IMR-90 (cell line): Measurements from ENCODE around the gene ANGPTL5. TPM values are rescaled to one million over a fixed set of nuclear protein-coding genes. Genes with fewer than 3 reads are reported as not detected.

Experiments used
- ATAC-seq: fragments of 200-7000 bp; cut with Tn5 transposase; 2 replicates; pipeline ENCODE4 v1.9.1; 2020; ENCODE audit warnings: low read depth, mild to moderate bottlenecking, moderate library complexity
- BruUV-seq: library from RNA; stranded (reverse); fragments of 400-500 nt; replicated peaks from 2 replicates; lab custom pipeline; 2021; lab: Mats Ljungman, UMichigan
- CTCF ChIA-PET: fragments of 300-600 bp; formaldehyde crosslinking; extraction: SDS; loops from one replicate; lab custom pipeline; 2021; ENCODE audit warnings: antibody characterized with exemption; lab: Yijun Ruan, JAX
- POLR2A ChIA-PET: fragments of 300-600 bp; sonication (Branson Sonifier 250); formaldehyde crosslinking; loops from one replicate; lab custom pipeline; 2022; ENCODE audit warnings: antibody characterized with exemption; ENCODE audit not compliant: unreplicated experiment; lab: Charles Lee
- DNase-seq: peaks from one replicate; pipeline ENCODE4 v3.0.0; 2013
- H2AFZ ChIP-seq: replicated peaks from 2 replicates; pipeline ENCODE3; 2013; ENCODE audit warnings: low read length, mild to moderate bottlenecking; ENCODE audit not compliant: poor library complexity
- H2AK5ac ChIP-seq: 2 replicates; pipeline ENCODE4 v1.6.1; 2013; ENCODE audit warnings: low read depth, low read length, inconsistent platforms
- H2AK9ac ChIP-seq: replicated peaks from 2 replicates; pipeline ENCODE3; 2013; ENCODE audit warnings: mild to moderate bottlenecking, low read depth, low read length, moderate library complexity; ENCODE audit not compliant: poor library complexity
- H2BK120ac ChIP-seq: 2 replicates; pipeline ENCODE4 v1.6.1; 2013; ENCODE audit warnings: low read depth, low read length, inconsistent platforms
- H2BK15ac ChIP-seq: 3 replicates; pipeline ENCODE4 v1.6.1; 2013; ENCODE audit warnings: low read depth, low read length, inconsistent platforms
- H2BK20ac ChIP-seq: 2 replicates; pipeline ENCODE4 v1.6.1; 2013; ENCODE audit warnings: low read depth, mild to moderate bottlenecking, inconsistent platforms, low read length, moderate library complexity
- H2BK5ac ChIP-seq: 2 replicates; pipeline ENCODE4 v1.6.1; 2013; ENCODE audit warnings: mild to moderate bottlenecking, low read depth, low read length, inconsistent platforms; ENCODE audit not compliant: poor library complexity, severe bottlenecking
- H3K14ac ChIP-seq: replicated peaks from 2 replicates; pipeline ENCODE4 v1.6.1; 2013; ENCODE audit warnings: low read depth, low read length, inconsistent platforms
- H3K18ac ChIP-seq: 2 replicates; pipeline ENCODE4 v1.6.1; 2013; ENCODE audit warnings: low read depth, low read length, control low read depth
- H3K23ac ChIP-seq: 2 replicates; pipeline ENCODE4 v1.6.1; 2013; ENCODE audit warnings: low read depth, low read length, inconsistent platforms
- H3K27ac ChIP-seq: 2 replicates; pipeline ENCODE4 v1.5.1; 2013; ENCODE audit warnings: mild to moderate bottlenecking, control low read depth, low read length; ENCODE audit not compliant: insufficient read depth
- H3K27me3 ChIP-seq: 2 replicates; pipeline ENCODE4 v1.6.1; 2013; ENCODE audit warnings: low read length; ENCODE audit not compliant: control insufficient read depth, insufficient read depth
- H3K36me3 ChIP-seq: 2 replicates; pipeline ENCODE4 v1.6.1; 2013; ENCODE audit warnings: low read length, mixed read lengths; ENCODE audit not compliant: control insufficient read depth, insufficient read depth
- H3K4ac ChIP-seq: 2 replicates; pipeline ENCODE4 v1.6.1; 2013; ENCODE audit warnings: low read depth, low read length, inconsistent platforms
- H3K4me1 ChIP-seq: 2 replicates; pipeline ENCODE4 v1.6.1; 2013; ENCODE audit warnings: low read length, mixed read lengths; ENCODE audit not compliant: control insufficient read depth, insufficient read depth
- H3K4me2 ChIP-seq: 2 replicates; pipeline ENCODE4 v1.6.1; 2013; ENCODE audit warnings: low read depth, mild to moderate bottlenecking, control low read depth, low read length, moderate library complexity
- H3K4me3 ChIP-seq: 2 replicates; pipeline ENCODE4 v1.5.1; 2013; ENCODE audit warnings: low read depth, mild to moderate bottlenecking, control low read depth, low read length, moderate library complexity; ENCODE audit not compliant: insufficient read depth
- H3K56ac ChIP-seq: 2 replicates; pipeline ENCODE4 v1.6.1; 2013; ENCODE audit warnings: low read length, inconsistent platforms; ENCODE audit not compliant: insufficient read depth; ENCODE audit errors: extremely low read depth
- H3K79me1 ChIP-seq, 2 experiments: 2 replicates each; pipeline ENCODE4 v1.6.1; 2013; ENCODE audit warnings: low read length in 2 of 2, inconsistent platforms in 1 of 2, low read depth in 1 of 2
- H3K9ac ChIP-seq: 2 replicates; pipeline ENCODE4 v1.6.1; 2013; ENCODE audit warnings: low read depth, low read length, control low read depth
- H3K9me1 ChIP-seq: 2 replicates; pipeline ENCODE4 v1.6.1; 2013; ENCODE audit warnings: low read length, inconsistent platforms; ENCODE audit not compliant: insufficient read depth
- H3K9me3 ChIP-seq: 2 replicates; pipeline ENCODE4 v1.6.1; 2013; ENCODE audit warnings: low read length; ENCODE audit not compliant: control insufficient read depth, insufficient read depth
- H4K20me1 ChIP-seq: 2 replicates; pipeline ENCODE4 v1.6.1; 2013; ENCODE audit warnings: low read length, inconsistent platforms; ENCODE audit not compliant: insufficient read depth
- H4K5ac ChIP-seq: 2 replicates; pipeline ENCODE4 v1.6.1; 2013; ENCODE audit warnings: mild to moderate bottlenecking, low read depth, low read length, control low read depth
- H4K8ac ChIP-seq, 2 experiments: 2 replicates each; pipeline ENCODE4 v1.6.1; 2013; ENCODE audit warnings: low read depth in 2 of 2, low read length in 2 of 2, control low read depth in 1 of 2, inconsistent platforms in 1 of 2
- H4K91ac ChIP-seq: 2 replicates; pipeline ENCODE4 v1.6.1; 2013; ENCODE audit warnings: low read depth, low read length, inconsistent platforms; ENCODE audit not compliant: insufficient read depth
- CEBPB ChIP-seq: IDR thresholded peaks from 2 replicates; pipeline ENCODE4 v1.6.1; 2012; ENCODE audit warnings: low read depth, low read length, improper control_type of control experiment
- MXI1 ChIP-seq: IDR thresholded peaks from 2 replicates; pipeline ENCODE4 v1.6.1; 2012; ENCODE audit warnings: low read depth, mild to moderate bottlenecking, low read length, moderate library complexity, borderline replicate concordance
- POLR2A ChIP-seq: IDR thresholded peaks from 2 replicates; pipeline ENCODE4 v1.6.1; 2012; ENCODE audit warnings: mild to moderate bottlenecking, low read depth, low read length
- RAD21 ChIP-seq: IDR thresholded peaks from 2 replicates; pipeline ENCODE4 v1.6.1; 2012; ENCODE audit warnings: low read length, improper control_type of control experiment
- SMC3 ChIP-seq: fragments of 150-350 bp; IDR thresholded peaks from 2 replicates; pipeline ENCODE4 v1.6.1; 2016; ENCODE audit warnings: low read depth, mild to moderate bottlenecking, antibody characterized with exemption, low read length, moderate library complexity
- WGBS, 2 experiments: methylation state at CpG; one replicate each; pipeline versions ENCODE4 v1.1.5 to v1.1.7; 2013; ENCODE audit warnings: missing lambda C conversion rate in 2 of 2; ENCODE audit not compliant: insufficient read length in 1 of 2; ENCODE audit errors: extremely low coverage in 2 of 2; 5-methylcytosine and 5-hydroxymethylcytosine counted together
- dilution Hi-C: fragments of 300-500 bp; cut with HindIII; formaldehyde crosslinking; loops from one replicate; pipeline ENCODE4 v1.14.3; 2018; ENCODE audit warnings: low sequenced_read_pairs; ENCODE audit not compliant: unreplicated experiment
- in situ Hi-C: fragments of 300-500 bp; cut with MboI; formaldehyde crosslinking; loops from 3 replicates; pipeline ENCODE4 v1.14.3; 2019; ENCODE audit warnings: low sequenced_read_pairs, inconsistent platforms, mixed read lengths
- intact Hi-C: fragments of 100-400 bp; cut with micrococcal nuclease; formaldehyde crosslinking; loops from 2 replicates; pipeline ENCODE4 v1.10.0; 2022
- polyA plus RNA-seq, 3 experiments: library from polyadenylated mRNA; depleted of rRNA; stranded (reverse); fragments of >200 nt; gene quantifications; 2 replicates each; pipeline ENCODE4 v1.2.3, GENCODE V29; 2012; ENCODE audit warnings: low replicate concordance in 1 of 3
- total RNA-seq: library from RNA; depleted of rRNA; stranded (reverse); fragments of >200 nt; gene quantifications from 2 replicates; pipeline ENCODE4 v1.2.3, GENCODE V29; 2012
- TF ChIP-seq, protein P1 (sequence below): conservative IDR thresholded peaks from 2 replicates; pipeline ENCODE4 v1.5.1; 2012; ENCODE audit warnings: mild to moderate bottlenecking, low read depth, low read length, improper control_type of control experiment

Gene ANGPTL5
- total and polyA plus RNA-seq, 2 of the 4 experiments (the other 2 are of a cell fraction), result not detected

DNA sequence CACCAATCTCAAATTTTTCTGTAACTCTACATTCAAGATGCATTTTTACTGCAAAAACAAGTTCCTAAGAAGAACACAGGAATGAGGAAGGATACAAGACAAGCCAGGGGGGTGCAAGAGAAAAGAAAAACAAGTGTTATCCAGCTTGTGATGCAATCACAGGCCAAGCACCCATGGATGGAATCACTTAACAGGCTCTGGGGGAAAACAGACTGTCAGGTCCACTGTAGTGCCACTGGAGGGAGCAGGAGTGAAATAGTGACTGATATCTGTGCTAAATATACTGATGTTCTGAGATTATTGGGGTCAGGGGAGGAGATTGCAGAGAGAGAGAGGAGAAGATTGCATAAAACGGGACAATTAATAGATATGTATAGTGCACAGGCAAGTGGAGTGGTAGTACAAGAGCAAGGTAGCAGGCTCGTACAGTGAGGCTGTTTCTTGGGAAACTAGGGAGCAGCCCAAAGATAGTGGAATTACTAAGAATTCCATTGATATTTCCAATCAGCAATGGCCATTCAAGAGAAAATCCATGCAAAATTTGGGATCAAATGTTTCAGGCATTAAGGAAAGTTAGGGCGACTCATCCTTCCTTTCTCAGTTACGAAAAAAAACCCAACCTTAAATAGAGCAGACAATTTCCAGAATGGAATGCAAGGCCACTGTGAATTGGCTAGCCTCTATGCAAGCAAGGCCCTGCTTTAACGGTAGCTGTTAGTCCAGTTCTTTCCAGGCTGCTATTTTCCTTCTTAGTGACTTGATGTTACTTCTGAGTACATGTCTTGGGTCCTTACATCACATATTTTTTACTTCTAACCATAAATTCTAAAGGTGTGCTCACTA is 53.7 kb downstream of the ANGPTL5 start:
- Histone ChIP-seq H2BK20ac (peak overlapping the region; percentile 76), H3K23ac (peak overlapping the region; percentile 56), H4K5ac (peak overlapping the region; percentile 69; the same call in 1 of the 2 replicates), H3K9ac (peak overlapping the region; percentile 39; the same call in 1 of the 2 replicates), H2BK120ac (peak overlapping the region; percentile 79), H2AK5ac (peak overlapping the region; percentile 33), H4K91ac (peak overlapping the region; percentile 63), H3K4ac (peak overlapping the region; percentile 62), H3K79me1 (no peaks in the 10 kb centered on the region), H3K9me1 (no peaks in the 10 kb centered on the region; the same call in none of the 2 replicates), H2AFZ (no peak overlapping the region), H3K4me3 (no peak overlapping the region), H2AK9ac (no peak overlapping the region), H3K27ac (peak overlapping the region; percentile 65), H4K8ac (peak overlapping the region; percentile 48 to 81), H3K18ac (peak overlapping the region; percentile 94; the same call in 1 of the 2 replicates), H3K14ac (peak overlapping the region; percentile 75), H2BK5ac (peak overlapping the region; percentile 92), H2BK15ac (peak overlapping the region; percentile 48; the same call in 1 of the 3 replicates), H3K4me1 (peaks cover 6% of the 10 kb centered on the region; the same call in 1 of the 2 replicates), H3K9me3 (peaks cover 3% of the 10 kb centered on the region; the same call in 1 of the 2 replicates), H3K27me3 (no peaks in the 10 kb centered on the region), H3K36me3 (no peaks in the 10 kb centered on the region), H3K56ac (peak overlapping the region; percentile 75), H3K4me2 (peak overlapping the region; percentile 57; the same call in 1 of the 2 replicates), H4K20me1 (no peaks in the 10 kb centered on the region)
- BruUV-seq, result no TSS peak
- intact Hi-C loops, result loop anchor here (1.0 to 10.0 kb wide), 4 partner anchors 53 to 422 kb away; partner anchors contain the start of genes CEP126 and YAP1
- TF ChIP-seq MXI1 (no peak), CEBPB (peak; percentile 96), SMC3 (peak; percentile 49), RAD21 (peak; percentile 54), POLR2A (no peak)
- TF ChIP-seq, protein P1, sequence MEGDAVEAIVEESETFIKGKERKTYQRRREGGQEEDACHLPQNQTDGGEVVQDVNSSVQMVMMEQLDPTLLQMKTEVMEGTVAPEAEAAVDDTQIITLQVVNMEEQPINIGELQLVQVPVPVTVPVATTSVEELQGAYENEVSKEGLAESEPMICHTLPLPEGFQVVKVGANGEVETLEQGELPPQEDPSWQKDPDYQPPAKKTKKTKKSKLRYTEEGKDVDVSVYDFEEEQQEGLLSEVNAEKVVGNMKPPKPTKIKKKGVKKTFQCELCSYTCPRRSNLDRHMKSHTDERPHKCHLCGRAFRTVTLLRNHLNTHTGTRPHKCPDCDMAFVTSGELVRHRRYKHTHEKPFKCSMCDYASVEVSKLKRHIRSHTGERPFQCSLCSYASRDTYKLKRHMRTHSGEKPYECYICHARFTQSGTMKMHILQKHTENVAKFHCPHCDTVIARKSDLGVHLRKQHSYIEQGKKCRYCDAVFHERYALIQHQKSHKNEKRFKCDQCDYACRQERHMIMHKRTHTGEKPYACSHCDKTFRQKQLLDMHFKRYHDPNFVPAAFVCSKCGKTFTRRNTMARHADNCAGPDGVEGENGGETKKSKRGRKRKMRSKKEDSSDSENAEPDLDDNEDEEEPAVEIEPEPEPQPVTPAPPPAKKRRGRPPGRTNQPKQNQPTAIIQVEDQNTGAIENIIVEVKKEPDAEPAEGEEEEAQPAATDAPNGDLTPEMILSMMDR, result peak; percentile 54
- in situ Hi-C loops, result loop anchor here (25.0 kb wide), 1 partner anchor 375 kb away; no protein-coding TSS in a partner anchor
- POLR2A ChIA-PET, result no interaction called here
- DNase-seq (peak; percentile 79), ATAC-seq (peak; percentile 56)
- dilution Hi-C loops, result no loop called here
- 0% methylated on average over 1 of the region's 5 CpGs; no CpG with 5 or more reads in 1 of the 2 experiments for whole genome bisulfite sequencing, 2 experiments
- CTCF ChIA-PET, result interaction anchor here (0.6 to 4.6 kb wide), 10 partner anchors 16 to 145 kb away, joined by 3 to 58 read pairs (median 4); partner anchors contain the start of gene CEP126
